Measurements from ENCODE around the gene MMP17.

GRCh38 chr12:131893605-131894312, 65.6 kb downstream of the MMP17 start:
- TF ChIP-seq CTCF (IDR thresholded peaks at IDR 0.05): no peak
- TF ChIP-seq POLR2A (IDR thresholded peaks at IDR 0.05): no peak
- TF ChIP-seq POLR2AphosphoS5 (IDR thresholded peaks at IDR 0.05): no peak
